HEK293T (cell line): ENCODE measurements around the gene CCDC34.
"Not testable (repeated sequence)": the region's sequence is repeated elsewhere in the genome, so short reads cannot be mapped to it uniquely, and the experiment has no call there.

Experiments
- CTCF ChIA-PET: fragments of 350-600 bp; formaldehyde crosslinking; extraction: SDS; loops from one replicate; lab custom pipeline; 2021; ENCODE audit warnings: antibody characterized with exemption, inconsistent platforms; lab: Yijun Ruan, JAX
- POLR2A ChIA-PET: fragments of 350-600 bp; formaldehyde crosslinking; extraction: SDS; loops from one replicate; lab custom pipeline; 2020; ENCODE audit warnings: antibody characterized with exemption, inconsistent platforms; lab: Yijun Ruan, JAX
- DNase-seq: peaks from one replicate; pipeline ENCODE4 v3.0.0; 2012; ENCODE audit warnings: mixed read lengths; ENCODE audit errors: extremely low spot score
- ARNT ChIP-seq: fragments of 450-650 bp; IDR thresholded peaks from 2 replicates; pipeline ENCODE4 v1.6.1; 2017; ENCODE audit warnings: mild to moderate bottlenecking
- BHLHE40 ChIP-seq: fragments of 450-650 bp; IDR thresholded peaks from 2 replicates; pipeline ENCODE4 v1.6.1; 2016; ENCODE audit warnings: mild to moderate bottlenecking, moderate library complexity, borderline replicate concordance
- CTBP1 ChIP-seq: fragments of 450-650 bp; IDR thresholded peaks from 2 replicates; pipeline ENCODE4 v1.6.1; 2016; ENCODE audit warnings: borderline replicate concordance
- ELF4 ChIP-seq: fragments of 450-650 bp; IDR thresholded peaks from 2 replicates; pipeline ENCODE4 v1.6.1; 2017; ENCODE audit warnings: antibody characterized with exemption
- FOXA1 ChIP-seq: fragments of 450-650 bp; IDR thresholded peaks from 2 replicates; pipeline ENCODE4 v1.6.1; 2016; ENCODE audit warnings: mild to moderate bottlenecking
- FOXK2 ChIP-seq: fragments of 450-650 bp; IDR thresholded peaks from 2 replicates; pipeline ENCODE4 v1.6.1; 2016; ENCODE audit warnings: mild to moderate bottlenecking
- FOXM1 ChIP-seq: fragments of 450-650 bp; IDR thresholded peaks from 2 replicates; pipeline ENCODE4 v1.6.1; 2017; ENCODE audit warnings: mild to moderate bottlenecking, borderline replicate concordance
- HDGF ChIP-seq: fragments of 450-650 bp; IDR thresholded peaks from 2 replicates; pipeline ENCODE4 v1.6.1; 2017; ENCODE audit warnings: antibody characterized with exemption, borderline replicate concordance
- L3MBTL2 ChIP-seq: fragments of 450-650 bp; conservative IDR thresholded peaks from 2 replicates; pipeline ENCODE4 v1.6.1; 2016; ENCODE audit warnings: mild to moderate bottlenecking
- LEF1 ChIP-seq: fragments of 450-650 bp; IDR thresholded peaks from 2 replicates; pipeline ENCODE4 v1.6.1; 2017; ENCODE audit warnings: mild to moderate bottlenecking, borderline replicate concordance
- NFRKB ChIP-seq: fragments of 450-650 bp; IDR thresholded peaks from 2 replicates; pipeline ENCODE4 v1.6.1; 2016; ENCODE audit warnings: mild to moderate bottlenecking, moderate library complexity
- PKNOX1 ChIP-seq: fragments of 450-650 bp; IDR thresholded peaks from 2 replicates; pipeline ENCODE4 v1.6.1; 2016
- SP1 ChIP-seq: fragments of 450-650 bp; IDR thresholded peaks from 2 replicates; pipeline ENCODE4 v1.6.1; 2017
- SUZ12 ChIP-seq: fragments of 450-650 bp; IDR thresholded peaks from 2 replicates; pipeline ENCODE4 v1.6.1; 2016; ENCODE audit warnings: mild to moderate bottlenecking
- TARDBP ChIP-seq: fragments of 450-650 bp; IDR thresholded peaks from 2 replicates; pipeline ENCODE4 v1.6.1; 2016
- ZNF384 ChIP-seq: fragments of 450-650 bp; IDR thresholded peaks from 2 replicates; pipeline ENCODE4 v1.6.1; 2016

Gene CCDC34

GRCh38 chr11:27347359-27348339 lies 15.4 kb downstream of the CCDC34 start:
- POLR2A ChIA-PET: no interaction called here
- DNase-seq: peak; percentile 12
- CTCF ChIA-PET: no interaction called here
- TF ChIP-seq PKNOX1: no peak
- no peak for TF ChIP-seq TARDBP

DNA sequence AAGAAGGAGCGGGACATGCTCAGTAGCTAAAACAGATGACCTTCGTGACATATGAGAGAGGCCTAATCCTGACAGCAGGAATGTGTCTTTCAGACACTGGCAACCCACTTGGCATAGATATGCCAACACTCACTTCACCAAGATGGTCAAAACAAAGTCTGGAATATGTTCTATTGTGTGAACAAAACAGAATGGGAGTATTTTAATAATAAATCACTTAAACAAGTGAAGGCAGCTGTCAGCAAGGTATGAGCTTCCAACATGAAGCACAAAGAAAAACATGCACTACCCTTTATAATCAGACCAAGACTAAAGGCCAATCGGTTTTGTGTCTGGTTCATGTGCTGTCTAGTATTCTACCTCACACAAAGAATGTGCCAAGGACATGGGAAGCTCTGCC lies 23.1 kb downstream of the CCDC34 start:
- POLR2A ChIA-PET: no interaction called here
- no peak for DNase-seq
- CTCF ChIA-PET: no interaction called here
- TF ChIP-seq SUZ12: no peak

GRCh38 chr11:27334764-27335163 lies 28.3 kb downstream of the CCDC34 start:
- DNase-seq, POLR2A ChIA-PET, CTCF ChIA-PET: not testable (repeated sequence)

DNA sequence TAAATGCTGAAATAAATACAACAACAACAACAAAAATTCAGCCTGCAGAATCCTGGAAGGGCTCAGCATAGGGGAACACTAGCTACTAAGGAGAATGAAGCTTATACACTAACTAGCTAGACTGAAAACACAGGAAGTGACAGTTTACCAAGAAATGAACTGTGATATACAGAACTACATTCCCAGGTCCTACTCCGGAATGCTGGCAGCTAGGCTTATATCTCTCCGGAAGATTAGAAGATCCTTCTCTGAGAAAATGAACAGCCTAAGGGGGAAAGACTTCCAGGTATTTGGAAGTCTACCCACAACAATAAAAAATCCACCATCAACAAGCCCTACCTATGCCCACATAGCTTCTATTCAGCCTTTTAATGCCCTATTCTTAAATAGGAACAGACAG lies 31.0 kb downstream of the CCDC34 start:
- CTCF ChIA-PET: no interaction called here
- TF ChIP-seq BHLHE40 (no peak), SP1 (no peak), L3MBTL2 (no peak), ELF4 (no peak), ZNF384 (no peak), FOXK2 (no peak), ARNT (no peak), PKNOX1 (no peak), HDGF (no peak), NFRKB (no peak)
- POLR2A ChIA-PET: no interaction called here
- DNase-seq: no peak

GRCh38 chr11:27330633-27331270 lies 32.3 kb downstream of the CCDC34 start:
- TF ChIP-seq BHLHE40 (no peak), LEF1 (no peak), HDGF (no peak), FOXK2 (no peak), PKNOX1 (no peak), NFRKB (no peak), TARDBP (no peak), ELF4 (no peak), SUZ12 (no peak), L3MBTL2 (no peak), ZNF384 (no peak)
- CTCF ChIA-PET: no interaction called here
- DNase-seq: no peak
- POLR2A ChIA-PET: no interaction called here

- CTCF ChIA-PET: no interaction called here
- TF ChIP-seq LEF1 (no peak), CTBP1 (no peak), PKNOX1 (no peak), SP1 (no peak), ZNF384 (no peak), FOXM1 (no peak), BHLHE40 (no peak), FOXK2 (no peak), HDGF (no peak), NFRKB (no peak), SUZ12 (no peak), ELF4 (no peak), TARDBP (no peak), ARNT (no peak), L3MBTL2 (no peak), FOXA1 (no peak)
- POLR2A ChIA-PET: no interaction called here
These were observed 33.0 kb downstream of the CCDC34 start for GRCh38 chr11:27329867-27330632.

More at GRCh38 chr11:27329867-27330632, 33.0 kb downstream of the CCDC34 start:
- no peak for DNase-seq
